GM19239 (cell line): Measurements from ENCODE around the gene DGCR6.
"Not testable (repeated sequence)": the region's sequence is repeated elsewhere in the genome, so short reads cannot be mapped to it uniquely, and the experiment has no call there.

Source experiments
- DNase-seq: peaks from one replicate; pipeline ENCODE4 v3.0.0; 2011; ENCODE audit warnings: low spot score; ENCODE audit not compliant: insufficient read length
- FAIRE-seq: peaks from 2 replicates; lab custom pipeline; 2011; peaks lifted over from hg19 to GRCh38; lab: Jason Lieb, UNC

Gene DGCR6

DNA sequence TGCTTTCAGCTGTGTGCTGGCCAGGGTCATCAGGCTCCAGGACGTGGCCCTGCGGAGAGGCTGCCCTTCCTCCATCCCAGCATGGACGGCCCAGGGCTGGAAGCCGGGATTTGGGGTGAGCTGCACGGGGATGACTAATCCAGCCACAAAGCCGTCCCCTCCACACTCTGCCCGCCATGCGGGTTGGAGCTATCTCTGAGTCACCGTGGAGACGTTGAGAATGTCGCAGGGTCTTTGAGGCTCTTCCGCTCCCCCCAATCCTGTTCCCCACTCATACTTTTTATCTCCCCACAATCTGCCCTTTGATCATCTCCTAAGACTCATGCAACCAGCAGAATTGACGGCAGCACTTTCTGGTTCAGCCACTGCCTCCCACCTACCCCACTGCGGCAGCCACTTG lies 52.6 kb downstream of the DGCR6 start:
- not testable (repeated sequence) for DNase-seq

DNA sequence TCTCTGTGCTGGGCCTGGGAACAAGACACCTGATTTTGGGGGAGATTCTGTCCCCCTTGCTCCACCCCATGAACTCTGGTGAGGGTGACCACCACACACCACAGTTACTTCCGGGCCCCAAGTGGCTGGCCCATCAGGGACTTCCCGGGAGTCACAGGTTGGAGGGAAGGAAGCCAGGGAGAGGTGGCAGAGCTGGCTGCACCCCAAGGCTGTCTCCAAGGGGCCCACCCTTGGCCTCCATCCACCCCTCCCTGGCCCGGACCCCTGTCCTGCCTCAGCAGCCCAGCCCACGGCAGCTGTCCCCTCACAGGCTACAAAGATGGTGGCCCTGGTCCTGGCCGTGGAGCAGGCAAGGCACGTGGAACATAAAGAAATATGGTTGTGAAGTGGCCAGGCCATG lies 53.1 kb downstream of the DGCR6 start:
- not testable (repeated sequence) for FAIRE-seq, DNase-seq

More for the DNA sequence above, 52.6 kb downstream of the DGCR6 start:
- not testable (repeated sequence) for FAIRE-seq

DNA sequence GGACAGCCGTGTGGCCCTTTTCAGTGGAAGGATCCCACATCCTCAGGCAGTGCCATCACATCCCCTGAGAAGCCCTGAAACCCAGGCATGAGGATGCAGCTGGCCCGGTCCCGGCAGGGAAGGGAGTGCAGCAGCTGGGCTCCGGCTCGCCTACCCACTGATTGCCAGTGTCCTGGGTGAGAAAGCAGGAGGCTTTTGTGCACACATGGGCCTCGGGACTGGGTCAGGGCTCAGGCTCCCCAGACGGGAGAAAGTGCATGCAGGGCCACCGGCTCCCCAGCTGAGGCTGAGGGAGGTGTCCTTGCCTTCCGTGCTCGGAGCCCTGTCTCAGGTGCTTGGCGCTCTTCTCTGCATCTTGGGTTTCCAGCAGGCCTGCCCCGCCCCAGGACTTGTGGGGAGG lies 53.6 kb downstream of the DGCR6 start:
- not testable (repeated sequence) for DNase-seq, FAIRE-seq

DNA sequence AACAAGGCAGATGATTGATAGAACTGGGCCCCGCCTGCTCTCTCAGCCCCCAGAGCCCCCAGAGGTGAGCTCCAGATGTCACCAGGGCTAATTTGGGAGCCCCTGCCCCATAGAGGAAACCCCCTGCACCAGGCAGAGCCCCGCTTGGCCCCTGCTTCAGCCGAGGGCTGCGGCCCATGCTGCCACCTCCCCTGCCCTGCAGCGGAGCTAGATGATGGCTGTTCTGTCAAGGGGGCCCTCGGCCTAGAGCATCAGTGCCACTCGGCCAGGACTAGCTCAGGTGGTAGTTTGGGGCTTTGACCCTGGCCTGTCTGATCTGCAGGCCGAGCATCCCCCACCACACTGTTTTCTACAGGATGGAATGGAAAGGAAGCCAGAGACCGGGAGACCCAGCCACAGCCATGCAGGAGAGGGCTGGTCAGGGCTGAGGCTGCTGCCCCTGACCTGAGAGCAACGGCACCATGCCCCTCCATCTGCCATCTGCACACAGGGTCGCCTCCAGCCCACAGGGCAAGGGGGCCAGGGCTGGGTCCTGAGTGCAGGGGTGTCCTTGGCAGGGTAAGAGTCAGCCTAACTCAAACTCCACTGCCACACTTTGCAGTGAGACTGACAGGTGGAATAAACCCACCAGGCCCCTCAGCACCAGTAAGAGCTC lies 54.2 kb downstream of the DGCR6 start:
- DNase-seq, FAIRE-seq: not testable (repeated sequence)

DNA sequence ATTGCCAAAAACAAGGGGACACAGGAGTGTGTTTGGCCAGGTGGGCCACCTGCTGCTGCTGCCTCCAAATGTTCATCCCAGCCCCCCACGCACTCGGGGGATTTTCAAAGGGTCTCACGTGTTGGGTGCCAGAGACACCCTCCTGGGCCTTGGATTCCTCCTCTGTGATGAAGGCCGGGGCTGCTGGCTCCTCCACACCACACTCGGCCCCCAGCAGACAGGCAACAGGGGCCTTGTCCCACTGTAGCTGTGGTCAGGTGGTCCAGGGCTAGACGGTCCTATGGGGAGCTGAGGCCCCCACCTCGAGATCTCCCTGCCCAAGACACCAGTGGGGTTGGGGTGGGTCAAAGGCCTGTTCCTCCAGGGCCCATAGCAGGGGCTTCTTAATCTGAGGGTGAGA lies 55.1 kb downstream of the DGCR6 start:
- FAIRE-seq, DNase-seq: not testable (repeated sequence)
